GM18520 (cell line): ENCODE results near the gene BLVRB.

Source experiments
- ATAC-seq: cut with Tn5 transposase; IDR thresholded peaks from one replicate; pipeline ENCODE4 v1.9.1; 2021; ENCODE audit not compliant: unreplicated experiment

Gene BLVRB

DNA sequence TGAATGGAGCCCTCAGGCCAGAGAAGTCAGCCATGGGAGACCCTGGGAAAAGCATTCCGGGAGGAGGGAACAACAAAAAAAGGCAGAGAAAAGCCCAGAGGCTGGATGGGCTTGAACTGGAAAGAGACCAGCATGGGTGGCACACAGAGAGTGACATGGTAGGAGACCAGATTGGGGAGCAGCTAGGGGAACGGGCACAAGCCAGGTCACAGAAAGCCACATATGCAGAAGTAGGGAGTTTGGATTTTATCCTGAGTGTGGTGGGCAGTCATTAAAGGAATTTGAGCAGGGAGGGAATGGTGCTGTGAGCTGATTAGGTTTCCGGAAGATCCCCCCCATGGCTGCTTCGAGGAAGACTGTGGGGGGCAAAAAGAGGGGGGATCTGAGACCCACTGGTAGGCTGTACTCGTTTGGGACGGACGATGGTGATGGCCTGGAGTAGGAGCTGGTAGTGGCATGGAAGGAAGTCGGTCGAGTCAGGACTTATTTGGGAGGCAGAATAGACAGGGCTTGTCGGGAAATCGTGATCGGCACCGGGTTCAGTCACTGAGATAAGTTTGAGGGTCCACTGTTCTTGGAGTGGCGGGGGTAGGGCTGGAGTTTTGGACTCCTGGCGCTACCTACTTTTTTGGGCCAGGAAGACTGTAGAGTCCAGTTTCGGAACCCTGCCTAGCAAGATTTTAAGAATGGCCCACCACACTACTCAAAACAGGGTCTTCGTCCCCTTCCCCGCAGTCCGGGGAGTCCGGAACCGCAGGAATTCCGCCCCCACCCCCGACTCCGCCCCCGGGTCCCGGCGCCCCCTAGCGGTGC, 40.7 kb downstream of the BLVRB start:
- no peak for ATAC-seq

- no peak for ATAC-seq
Observed at GRCh38 chr19:40423938-40424337, 41.6 kb downstream of the BLVRB start.

DNA sequence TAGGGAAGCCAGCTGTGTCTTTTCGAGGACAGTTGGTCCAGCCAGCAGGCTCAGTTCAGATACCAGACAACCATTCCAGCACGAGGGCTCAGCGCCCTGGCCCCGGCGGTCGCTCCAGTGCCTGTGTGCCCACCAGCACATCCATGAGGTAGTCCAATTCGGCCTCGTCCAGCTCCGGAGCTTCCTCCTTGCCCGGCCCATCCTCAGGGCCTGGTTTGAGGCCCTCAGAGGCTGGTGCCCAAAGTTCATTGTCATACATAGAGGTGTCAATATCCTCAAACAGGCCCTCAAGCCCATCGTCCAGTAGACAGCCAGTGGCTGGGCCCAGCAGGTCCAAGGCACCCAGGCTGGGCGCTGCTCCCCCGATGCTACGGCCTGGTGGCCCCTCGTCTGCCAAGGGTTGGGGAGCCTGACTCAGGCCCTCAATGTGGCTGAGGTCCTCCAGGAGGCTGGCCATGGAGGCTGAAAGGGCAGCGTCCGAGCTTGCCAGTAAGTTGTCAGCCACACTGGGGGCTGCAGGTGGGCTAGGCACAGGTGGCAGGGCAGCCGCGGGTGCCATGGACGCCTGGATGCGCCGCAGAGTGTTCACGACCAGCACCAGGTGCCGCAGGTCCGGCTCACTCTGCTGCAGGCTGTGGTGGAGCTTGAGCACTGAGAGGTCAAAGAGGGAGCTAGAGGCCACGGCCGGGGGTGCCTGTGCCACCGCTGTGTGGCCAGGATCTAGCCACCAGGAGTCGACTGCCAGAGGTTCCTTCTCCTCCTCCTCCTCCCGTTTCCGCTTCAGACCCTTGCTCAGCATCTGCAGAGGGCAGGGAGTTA, 42.6 kb downstream of the BLVRB start:
- ATAC-seq, result no peak

GRCh38 chr19:40421993-40422747, 43.4 kb downstream of the BLVRB start:
- ATAC-seq, result no peak

DNA sequence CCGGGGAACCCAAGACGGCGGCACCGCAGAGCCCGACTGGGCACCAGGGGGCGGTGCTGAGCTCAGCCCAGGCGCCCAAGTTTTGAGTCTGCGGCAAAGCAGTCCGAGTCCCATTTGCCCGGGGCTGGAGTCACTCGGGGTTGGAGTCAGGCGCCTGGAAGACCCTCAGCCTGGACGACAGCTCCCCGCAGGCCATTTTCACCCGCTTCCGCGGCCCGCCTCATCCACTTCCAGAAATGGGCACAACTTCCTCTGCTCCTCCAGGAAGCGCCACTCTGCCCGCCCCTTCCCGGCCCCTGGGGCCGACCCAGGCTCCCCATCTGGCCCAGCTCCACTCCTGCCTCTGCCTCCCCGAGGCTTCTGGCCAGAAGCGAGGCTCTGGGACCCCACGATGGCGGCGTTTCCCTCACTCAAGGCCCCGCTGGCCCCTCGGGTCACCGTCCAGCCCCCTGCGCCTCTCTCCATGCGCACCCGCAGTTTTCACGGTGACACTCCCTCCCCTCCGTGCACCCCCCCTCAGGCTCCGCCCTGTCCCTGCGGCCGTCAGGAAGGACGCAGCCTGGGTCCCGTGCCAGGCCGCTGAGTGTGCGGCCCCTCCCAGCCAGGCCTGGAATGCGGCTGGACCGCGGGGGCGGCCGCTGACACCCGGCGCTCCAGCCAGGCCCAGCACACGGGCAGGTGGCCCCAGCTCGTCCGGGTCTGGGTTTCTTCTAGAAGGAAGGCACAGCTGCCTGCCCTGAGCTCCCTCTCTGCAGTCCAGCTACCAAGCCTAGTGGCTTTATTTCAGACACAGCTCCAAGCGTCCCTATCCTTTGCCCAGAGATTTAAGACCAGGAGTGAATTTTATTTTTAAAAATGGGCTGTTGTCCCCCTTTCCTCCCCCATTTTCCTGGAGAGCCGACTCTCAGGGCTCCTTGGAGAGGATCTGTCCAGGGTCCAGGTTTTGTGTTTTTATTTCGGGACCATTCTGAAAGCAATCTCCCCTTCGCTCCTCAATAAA, 44.5 kb downstream of the BLVRB start:
- ATAC-seq, result peak; percentile 19

- ATAC-seq, result no peak
Observed at GRCh38 chr19:40420451-40420765, 45.1 kb downstream of the BLVRB start.

DNA sequence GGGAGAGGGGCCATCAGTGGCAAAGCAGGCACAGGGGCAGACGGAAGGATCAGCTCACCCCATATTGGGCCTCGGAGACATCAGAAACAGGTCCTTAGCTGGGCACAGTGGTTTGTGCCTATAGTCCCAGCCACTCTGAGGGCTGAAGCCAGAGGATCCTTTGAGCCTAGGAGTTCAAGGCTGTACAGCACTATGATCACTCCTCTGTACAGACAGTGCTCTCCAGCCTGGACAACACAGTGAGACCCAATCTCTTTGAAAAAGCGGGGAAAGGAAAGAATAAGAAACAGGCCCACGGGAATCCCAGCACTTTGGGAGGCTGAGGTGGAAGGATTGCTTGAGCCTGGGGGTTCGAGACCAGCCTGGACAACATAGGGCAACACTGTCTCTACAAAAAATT, 45.8 kb downstream of the BLVRB start:
- no peak for ATAC-seq

GRCh38 chr19:40419066-40419612, 46.4 kb downstream of the BLVRB start:
- ATAC-seq, result no peak

DNA sequence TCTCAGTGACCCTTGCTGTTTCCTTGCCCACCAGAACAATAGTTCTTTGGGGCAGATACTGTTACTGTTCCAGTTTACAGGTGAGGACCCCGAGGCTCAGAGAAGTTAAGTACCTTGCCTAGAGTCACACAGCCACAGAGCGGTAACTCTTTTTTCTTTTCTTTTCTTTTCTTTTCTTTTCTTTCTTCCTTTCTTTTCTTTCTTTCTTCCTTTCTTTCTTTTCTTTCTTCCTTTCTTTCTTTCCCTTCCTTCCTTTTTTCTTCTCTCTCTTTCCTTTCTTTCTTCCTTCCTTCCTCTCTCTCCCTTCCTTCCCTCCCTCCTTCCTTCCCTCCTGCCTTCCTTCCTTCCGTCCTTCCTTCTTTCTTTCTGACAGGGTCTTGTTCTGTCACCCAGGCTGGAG, 47.5 kb downstream of the BLVRB start:
- ATAC-seq, result no peak

GRCh38 chr19:40417643-40417981, 47.9 kb downstream of the BLVRB start:
- ATAC-seq, result no peak

DNA sequence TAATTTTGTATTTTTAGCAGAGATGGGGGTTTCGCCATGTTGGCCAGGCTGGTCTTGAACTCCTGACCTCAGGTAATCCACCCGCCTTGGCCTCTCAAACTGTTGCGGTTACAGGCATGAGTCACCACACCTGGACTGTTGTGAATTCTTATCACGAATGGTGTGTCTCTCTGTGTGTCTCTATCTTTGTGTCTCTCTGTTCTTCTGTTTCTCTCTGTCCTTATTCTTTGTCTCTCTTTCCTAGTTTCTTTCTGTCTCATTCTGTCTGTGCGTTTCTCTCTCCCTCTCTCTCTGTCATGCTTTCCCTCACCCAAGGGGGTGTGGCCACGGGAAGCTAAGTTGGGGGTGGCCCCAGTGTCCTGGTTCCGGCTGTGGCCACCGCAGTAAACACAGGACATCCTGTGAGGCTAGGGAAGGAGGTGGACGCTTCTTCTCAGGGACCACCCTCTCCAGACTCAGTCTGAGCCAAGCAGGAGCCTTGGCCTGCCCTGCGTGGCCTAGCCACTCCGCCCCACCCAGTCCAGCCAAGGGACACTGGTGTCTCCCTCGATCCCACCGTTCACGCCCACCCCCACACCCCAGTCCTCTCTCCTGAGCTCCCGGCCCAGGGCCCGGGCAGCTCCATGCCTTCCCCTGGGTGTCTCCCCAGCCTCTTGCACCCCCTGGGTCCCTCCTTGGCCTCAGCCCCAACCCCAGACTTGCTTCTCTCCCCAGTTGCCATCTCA, 48.5 kb downstream of the BLVRB start:
- no peak for ATAC-seq

- no peak for ATAC-seq
Observed at GRCh38 chr19:40415768-40416167, 49.8 kb downstream of the BLVRB start.

DNA sequence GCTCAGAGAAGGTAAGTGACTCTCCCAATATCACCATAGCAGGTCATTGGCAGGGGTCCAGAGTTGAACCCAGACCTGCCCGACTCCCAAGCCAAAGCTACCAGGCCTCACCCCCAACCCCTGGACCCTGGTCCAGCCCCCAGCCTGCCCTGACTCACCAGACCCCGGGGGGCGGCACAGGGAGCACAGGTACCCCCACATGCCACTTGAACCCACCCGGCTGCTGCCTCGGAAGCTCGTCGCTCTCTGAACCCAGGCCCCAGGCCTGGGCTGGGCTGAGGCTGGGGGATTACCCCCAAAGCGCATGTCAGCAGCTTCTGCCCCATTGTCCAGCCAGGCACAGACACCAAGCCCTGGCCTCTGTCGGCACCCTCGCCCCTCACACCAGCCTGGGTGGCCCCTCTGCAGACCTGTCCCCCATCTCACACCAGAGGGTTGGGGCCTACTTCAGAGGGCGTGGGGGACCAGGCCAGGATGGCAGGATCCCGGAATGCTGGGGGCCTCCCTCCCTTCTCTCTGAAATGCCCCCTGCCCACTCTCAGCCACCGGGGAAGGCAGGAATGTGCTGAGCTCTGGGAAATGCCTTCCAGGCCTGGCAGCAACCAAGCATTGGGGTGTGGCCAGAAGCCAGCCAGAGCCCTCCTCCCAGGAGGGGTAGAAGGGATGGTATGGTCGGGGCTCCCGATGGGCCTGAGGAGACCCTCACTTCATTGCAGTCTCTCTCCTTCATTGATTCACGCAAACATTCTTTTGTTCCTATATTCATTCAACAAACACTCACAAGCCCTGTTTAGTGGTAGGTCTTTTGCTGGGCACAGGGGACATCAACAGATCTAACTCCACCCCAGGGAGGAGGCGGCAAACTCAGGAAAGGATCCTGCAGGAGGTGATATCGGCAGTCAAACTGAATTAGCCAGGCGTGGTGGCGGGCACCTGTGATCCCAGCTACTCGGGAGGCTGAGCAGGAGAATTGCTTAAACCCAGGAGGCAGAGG, 50.7 kb downstream of the BLVRB start:
- no peak for ATAC-seq

DNA sequence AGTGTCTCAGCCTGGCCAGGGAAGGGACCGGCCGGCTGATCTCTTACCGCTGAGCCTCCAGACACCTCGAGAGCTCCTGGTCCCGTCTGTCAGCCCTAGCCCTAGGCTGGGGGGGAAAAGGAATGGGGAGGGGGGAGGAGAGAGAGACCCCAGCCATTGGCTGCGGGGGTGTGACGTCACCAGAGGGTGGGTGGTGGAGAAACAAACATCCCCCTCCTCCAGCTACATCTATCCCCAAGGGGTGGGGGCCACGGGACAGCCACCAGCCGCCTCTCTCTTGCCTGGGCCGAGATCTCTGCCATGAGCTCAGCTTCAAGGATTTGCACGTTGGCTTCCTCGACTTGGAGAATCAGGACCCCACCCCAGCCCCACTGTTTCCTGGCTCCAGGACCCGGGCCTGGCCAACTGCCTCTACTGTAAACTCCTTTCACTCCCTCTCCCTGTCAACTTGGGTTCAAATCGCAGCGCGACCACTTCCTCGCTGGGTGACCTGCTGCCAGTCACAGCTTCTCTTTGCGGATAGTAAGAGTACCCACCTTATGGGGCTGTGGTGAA, 52.2 kb downstream of the BLVRB start, which contains the start of gene PRX:
Gene PRX (minus strand): TSS at position 88 of the 555 bp plus-strand sequence. CDS start 5,446 bp downstream, outside the sequence.
- ATAC-seq, result no peak

- no peak for ATAC-seq
Observed at GRCh38 chr19:40412866-40413265, 52.7 kb downstream of the BLVRB start.

- no peak for ATAC-seq
Observed at GRCh38 chr19:40411958-40412499, 53.5 kb downstream of the BLVRB start.

DNA sequence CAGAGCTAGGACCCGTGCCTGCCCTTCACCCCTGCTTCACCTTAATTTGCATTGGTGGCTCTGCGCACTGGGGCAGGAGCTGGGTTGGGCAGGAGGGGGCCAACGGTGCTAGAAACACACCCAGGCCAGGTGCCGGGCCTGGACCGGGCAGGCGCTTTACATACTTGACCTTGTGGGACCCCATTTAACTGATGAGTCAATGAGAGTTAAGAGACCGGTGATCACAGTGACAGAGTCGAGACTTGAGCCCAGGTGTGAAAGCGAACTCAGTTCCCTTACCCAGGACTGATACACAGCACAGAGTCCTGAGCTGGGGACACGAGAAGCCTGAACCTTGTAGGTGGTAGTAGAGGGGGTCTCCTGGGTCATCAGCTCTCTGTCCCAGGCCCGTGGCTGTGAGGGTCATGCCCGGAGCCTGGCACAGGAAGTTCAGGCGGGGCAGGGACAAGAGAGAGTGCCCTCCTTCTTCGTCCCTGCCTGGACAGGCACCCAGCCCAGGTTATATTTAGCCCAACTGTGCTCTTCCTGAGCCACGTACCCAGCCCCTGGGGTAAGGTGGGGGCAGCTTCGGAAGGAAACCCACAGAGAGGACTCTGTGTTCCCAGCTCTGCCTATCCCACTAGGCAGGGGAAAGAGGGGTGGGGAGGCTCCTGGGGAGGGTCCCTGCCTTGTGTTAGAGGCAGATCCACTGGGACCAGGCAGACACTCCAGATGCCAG, 54.3 kb downstream of the BLVRB start:
- no peak for ATAC-seq
